NCI-H446 treated with DMSO at 0.1 percent for 48 hours (cell line): Measurements from ENCODE around the gene NBEAL2.
"Not testable (repeated sequence)": the region's sequence is repeated elsewhere in the genome, so short reads cannot be mapped to it uniquely, and the experiment has no call there.

Experiments used
- DNase-seq: peaks from one replicate; lab custom pipeline; 2025; lab: John Stamatoyannopoulos, UW

Gene NBEAL2

DNA sequence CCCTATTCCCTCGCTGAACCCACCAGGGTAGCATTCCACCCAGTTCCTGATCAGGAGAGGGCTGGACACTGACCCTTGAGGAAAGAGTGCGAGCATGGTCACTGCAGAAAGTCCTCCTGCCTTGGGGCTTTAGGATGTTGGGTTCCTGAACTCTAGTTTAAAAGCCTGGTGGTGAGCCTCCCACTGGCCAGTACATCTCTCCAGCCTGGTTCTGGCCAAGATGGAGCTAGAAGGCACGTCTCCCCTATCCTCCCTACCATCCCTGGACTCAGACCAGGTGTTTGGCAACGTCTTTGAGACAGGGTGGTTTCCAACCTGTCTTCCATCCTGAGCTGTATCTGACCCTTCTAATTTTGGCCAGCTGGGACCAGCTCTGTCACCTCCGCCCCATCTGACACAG, 31.4 kb downstream of the NBEAL2 start:
- DNase-seq: no peak

DNA sequence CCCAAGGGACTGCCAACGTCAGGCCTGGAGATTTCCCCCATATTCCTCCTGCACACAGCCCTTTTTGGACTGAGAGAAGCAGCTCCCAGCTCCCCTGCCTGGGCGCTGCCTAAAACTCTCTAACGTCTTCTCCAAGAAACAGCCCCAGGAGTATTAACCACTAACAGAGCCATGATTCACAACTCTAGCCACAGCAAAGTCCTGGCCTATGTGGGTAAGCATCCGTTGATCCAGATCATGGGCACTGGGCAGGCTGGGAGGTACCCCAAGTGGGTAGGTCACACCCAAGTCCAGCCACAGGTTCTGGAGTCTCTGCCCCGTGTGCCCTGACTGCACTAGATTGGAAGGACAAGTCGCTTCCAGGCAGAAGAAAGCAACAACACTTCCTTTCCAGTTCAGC, 31.9 kb downstream of the NBEAL2 start:
- no peak for DNase-seq

DNA sequence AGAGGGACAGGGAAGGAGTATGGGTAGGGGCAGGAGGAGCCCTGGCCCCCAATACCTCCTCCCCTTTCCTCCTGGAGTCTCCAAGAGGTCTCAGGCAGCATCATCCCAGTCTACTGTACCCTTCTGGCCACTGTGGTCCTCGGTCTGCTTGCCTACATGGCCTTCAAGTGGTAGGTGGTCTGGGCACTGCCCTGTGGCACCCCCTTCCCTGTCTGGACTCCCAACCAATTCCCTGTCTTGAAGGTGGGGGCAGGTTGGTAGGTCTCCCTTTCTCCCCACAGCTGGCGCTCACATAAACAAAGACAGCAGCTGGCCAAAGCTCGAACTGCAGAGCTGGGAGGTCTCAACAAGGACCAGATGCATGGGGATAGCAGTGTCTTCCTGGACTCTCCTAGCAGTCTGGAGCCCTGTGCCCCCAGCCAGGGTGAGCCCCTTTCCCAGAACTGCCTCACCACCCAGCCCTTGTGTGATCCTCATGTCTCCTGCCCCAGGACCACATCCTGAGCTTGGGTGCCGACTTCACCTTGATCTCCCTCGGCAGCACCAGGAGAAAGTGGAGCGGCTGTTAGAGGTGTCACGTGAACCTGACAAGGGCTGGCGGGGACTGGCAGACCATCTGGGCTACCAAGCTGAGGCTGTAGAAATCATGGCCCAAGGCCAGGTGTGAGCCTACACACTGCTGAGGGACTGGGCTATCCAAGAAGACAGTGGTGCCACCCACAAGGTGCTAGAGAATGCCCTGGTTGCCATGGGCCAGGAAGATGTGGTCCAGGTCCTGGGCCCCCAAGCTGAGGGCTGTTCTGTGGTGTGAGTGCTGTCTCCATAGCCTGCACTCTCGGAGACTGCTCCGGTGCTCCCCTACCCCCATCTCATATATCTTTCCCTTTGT, 33.1 kb downstream of the NBEAL2 start:
- DNase-seq: no peak

DNA sequence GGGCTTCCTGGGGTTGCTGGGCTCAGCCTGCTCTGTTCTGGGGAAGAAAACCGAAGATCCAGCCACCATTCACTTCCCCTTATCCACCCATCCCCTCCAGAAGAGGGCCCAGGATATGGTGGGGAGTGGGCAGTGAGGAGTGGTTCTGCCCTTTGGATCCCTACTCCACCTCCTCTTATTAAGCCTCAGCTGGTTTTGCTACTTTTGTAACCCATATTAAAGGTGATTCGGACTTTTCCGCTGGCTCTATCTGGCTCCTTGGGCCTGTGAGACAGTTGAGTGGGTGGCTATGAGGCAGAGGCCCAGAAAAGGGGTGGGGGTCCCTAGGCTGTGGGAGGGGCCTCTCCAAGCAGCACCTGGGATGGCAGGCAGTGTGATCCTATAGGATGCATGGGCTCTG, 33.8 kb downstream of the NBEAL2 start:
- DNase-seq: no peak

DNA sequence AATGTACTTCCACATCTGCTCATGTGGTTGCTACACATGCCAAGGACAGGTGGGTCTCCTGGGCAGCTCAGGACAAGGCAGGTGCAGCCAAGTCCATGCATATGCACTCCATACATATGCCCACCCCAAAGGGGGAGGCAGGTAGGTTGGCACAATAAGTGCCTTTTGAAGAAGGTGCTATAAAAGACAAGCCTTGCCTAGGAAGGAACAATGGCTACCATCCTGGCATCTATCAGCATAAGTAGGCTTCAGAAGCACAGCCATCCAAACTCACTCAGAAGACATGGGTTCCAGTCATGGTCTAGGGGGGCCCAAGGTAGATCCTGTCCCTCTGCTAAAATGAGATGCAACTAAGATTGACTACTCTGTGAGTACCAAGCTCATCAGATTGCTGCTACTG, 34.6 kb downstream of the NBEAL2 start:
- DNase-seq: no peak

DNA sequence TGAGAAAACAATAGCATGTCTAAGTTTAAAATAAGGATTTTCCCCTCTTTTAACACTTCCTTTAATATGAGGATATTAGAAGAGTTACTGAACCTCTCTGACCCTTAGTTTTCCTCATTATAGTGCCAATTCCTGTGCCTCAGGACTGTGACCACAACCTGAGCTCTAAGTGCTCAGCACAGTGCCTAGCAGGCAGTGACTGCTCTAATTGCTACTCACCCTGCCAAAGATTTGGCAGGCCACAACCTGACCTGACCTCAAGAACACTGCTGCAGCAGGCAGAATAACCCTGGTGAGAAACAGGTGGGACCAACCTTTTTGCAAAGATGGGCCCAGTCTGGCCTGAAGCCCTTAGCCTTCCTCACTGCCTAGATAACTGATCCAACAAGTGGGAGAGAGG, 35.7 kb downstream of the NBEAL2 start:
- DNase-seq: no peak

DNA sequence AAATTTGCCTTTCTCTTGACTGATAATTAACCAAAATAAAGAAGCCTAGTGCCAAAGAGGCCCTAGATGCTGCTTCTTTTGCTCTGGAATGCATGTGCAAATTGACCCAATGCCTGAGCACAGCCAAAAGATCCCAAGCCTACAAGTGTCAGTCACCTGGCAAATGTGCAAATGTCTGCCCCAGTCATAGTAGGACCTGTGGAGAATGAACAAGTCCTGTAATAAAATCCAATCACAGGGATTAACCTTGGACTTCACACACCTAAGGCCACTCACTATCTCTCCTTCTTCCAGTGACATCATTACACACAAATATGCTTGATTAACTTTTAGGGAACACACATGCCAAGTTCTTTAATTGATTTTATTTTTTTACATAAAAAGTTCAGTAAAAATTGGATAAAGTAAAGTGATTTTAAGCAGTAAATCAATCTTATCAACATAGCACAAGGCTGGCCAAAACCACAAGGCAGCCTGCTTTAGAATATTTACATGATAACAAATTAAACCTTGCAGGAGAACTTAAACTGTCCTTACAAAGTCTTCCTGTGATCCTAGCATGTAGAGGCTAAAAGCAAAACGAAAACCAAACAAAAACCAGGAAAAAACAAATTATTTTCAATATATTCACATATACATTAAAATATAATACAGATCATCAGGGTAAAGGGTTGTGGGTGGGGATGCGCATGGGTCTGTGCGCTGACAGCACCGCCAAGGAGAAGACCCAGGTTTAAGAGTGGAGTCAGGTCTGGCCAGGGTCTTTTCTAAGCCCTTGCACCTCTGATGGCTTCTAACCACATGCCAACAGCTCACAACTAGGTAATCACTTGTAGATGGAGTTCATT, 36.8 kb downstream of the NBEAL2 start:
- no peak for DNase-seq

DNA sequence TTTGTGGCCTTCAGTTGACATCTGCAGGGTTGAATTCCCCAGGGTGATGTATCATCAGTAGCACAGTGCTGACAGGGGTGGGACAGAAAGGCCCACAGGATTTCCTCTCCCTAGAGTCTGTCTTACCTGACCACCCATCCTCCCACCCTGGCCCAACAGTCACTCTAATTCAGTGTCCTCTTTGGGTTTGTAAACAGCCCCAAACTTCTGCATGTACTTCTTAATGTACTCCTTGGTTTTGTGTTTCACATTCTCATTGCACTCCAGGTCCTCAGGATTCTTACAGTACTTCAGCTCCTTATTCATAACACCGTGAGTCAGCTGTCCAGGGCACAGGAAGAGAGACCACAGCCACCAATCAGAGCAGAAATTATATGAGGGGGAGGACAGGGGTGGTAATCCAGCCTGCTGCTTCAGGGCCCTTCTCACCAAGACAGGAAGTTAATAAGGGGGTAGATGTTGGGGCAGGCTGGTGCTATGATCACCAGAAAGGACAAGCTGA, 37.5 kb downstream of the NBEAL2 start:
- no peak for DNase-seq

DNA sequence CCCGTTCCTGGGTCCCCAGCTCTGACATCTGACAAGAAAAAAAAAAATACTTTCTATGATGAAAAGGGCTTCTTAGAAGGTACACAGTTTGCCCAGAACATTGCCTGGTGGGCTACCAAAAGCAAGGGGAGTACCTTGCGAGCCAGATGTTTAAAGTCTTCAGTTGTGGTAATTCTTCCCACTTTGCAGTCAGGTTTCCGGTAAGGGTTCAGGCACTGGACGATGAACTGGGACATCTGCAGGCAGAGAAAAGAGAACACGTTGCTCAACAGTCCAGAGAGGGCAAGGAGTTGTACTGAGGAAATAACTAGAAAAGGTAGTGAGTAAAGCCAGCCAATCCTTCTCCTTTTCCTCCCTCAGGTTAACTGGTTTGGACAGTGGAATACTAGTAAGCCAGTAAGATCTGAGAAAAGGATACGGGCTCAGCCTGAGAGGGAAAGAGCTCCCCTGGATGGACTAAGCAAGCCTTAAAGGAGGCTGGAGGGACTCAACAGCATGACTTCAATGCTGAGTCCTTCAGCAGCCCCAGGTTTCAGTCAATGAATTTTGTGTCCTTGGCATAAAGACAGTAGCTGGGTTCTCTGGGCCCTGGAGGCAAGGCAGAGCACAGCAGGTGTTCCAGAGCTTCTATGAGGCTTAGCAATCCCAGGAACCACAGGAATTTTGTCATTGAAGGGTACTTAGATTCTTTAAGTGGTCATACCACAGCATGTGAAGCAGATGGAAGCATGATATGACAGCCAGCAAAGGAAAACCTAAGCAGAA, 38.2 kb downstream of the NBEAL2 start:
- no peak for DNase-seq

DNA sequence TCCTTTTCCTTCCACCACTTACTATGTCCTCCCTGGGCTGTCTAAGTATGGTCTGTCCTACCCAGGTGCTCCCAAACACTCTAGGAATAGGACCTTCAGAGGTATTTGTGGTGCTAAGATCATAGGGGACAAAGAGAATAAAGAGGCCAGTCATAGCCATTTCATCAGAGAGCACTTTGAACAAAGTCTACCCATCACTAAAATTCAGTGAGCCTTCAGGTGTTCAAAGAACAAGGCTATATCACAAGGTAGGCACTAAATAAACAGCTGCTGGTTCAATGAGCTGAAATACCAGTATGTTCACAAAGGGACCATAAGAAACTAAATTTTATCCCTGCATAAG, 38.8 kb downstream of the NBEAL2 start:
- no peak for DNase-seq

DNA sequence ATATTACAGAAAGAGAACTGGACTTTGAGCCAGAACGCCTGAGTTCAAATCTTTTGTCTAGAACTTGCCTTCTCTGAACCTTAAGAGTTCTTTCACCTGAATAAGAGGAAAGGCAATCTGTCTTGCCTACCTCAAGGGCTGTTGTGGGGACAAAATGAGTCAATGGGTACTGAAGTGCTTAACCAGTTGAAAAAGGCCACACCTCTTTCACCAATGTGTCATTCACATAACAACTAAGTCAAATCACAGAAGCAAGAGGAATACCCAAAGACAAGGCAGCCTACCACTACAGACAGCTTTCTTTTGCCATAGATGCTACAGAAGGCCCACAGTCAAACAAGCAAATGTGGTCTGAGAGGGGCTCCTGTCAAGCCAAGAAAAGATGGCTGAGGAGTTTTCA, 39.7 kb downstream of the NBEAL2 start:
- DNase-seq: no peak

DNA sequence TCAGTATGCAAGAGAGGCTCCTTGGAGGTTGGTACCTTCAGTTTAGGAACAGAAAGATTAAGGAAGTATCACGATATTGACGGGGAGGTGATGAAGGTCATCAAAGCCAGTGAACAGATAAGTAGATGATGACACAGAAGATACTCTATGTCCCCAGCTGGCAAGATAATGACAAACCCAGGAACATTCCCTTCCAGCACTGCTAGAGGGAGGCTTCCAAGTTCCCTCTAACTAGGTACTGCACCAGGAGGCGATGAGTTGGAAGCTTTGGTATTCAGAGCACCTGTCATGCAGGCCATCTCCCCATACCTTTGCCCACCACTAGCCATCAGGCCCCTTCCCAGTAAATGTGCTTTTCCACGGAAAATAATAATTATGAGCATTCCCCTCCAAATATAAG, 40.8 kb downstream of the NBEAL2 start:
- no peak for DNase-seq

DNA sequence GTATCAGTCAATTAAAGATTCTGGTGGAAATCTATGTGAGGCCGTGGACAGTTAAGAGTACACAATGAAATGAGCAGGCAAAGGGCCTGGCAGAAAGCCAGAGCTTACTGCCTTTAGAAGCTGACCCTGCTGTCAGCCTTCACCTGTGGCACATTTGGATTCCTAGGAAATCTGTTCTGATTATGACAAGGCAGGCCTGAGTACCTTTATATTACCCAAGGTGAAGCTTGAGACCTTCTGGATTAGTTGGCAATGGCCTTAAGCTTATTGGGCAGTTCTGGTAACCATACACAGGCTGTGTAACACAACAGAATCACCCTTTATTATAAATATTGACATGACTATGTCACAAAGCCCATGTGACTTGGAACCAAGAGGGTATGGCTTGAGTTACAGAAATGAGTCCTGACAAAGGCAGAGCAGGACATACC, 43.2 kb downstream of the NBEAL2 start:
- DNase-seq: no peak

DNA sequence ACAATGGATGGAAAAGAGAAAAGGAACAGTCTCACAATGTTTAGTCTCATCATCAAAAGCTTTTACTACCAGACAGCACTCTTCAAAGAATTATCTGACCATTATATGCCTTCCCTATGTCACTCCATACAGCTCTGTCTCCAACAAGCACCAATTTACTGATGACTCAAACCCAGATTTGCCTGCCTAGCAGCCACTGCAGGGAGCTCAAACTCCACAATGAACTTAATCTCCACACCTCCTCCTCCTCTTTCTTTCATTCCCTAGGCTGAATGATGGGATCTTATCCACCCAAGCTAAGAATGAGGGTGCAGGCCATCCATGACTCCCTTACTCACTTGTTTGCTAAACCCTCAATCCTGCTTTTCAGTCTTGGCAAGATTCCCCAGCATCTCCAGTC, 45.5 kb downstream of the NBEAL2 start:
- no peak for DNase-seq

DNA sequence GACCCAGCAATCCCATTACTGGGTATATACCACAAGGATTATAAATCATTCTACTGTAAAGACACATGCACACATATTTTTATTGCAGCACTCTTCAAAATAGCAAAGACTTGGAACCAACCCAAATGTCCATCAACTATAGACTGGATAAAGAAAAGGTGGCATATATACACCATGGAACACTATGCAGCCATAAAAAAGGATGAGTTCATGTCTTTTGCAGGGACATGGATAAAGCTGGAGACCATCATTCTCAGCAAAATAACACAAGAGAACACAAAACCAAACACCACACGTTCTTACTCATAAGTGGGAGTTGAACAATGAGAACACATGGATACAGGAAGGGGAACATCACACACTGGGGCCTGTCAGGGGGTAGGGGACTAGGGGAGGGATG, 47.0 kb downstream of the NBEAL2 start:
- not testable (repeated sequence) for DNase-seq

DNA sequence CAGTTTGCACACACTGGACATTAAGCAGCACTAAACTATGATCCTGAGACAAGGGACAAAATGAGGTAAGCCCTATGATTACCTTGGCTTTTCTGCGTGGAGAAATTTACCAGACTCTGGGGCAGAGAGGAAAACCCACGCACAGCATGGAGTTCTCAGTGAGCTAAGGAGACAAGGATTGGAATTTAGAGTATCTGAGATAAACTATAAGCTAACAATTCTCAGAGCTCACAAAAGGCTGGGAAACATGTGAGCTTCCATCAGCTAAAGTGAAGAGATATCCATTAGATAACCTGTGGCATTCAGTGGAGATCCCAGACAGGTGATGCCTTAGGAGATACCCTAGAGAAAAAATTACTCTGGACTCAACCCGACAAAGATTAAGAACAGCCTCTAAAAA, 48.7 kb downstream of the NBEAL2 start:
- DNase-seq: no peak

DNA sequence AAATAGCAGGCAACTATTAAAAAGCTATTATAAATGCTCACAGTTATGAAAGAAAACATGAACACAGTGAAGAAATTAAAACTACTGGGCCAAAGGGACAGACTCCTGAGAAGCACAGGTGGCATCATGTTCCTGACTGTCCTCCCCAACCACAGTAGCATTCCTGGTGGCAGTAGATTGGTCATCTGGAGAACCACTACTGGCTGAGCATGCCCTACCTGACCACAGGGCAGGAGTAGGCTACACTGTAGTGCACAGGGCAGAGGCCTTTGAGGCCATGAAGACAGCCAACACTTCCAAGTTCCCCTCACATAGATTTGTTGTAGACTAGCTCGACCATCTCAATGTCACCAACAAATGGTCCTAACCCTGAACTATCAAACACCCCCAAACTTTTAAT, 49.2 kb downstream of the NBEAL2 start:
- no peak for DNase-seq

DNA sequence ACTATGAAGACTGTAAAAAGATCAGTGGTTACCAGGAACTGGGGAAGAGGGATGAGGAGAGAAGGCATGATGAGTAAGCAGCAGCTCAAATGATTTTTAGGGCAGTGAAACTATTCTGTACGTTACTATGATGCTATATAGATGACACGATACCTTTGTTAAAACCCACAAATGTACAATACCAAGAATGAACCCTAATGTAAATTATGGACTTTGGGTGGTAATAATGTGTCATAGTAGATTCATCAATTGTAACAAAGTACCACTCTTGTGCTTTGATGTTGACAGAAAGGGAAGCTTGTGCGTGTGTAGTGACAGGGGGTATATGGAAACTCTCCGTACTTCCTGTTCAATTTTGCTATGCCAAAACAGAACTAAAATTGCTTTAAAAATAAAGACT, 51.6 kb downstream of the NBEAL2 start:
- DNase-seq: not testable (repeated sequence)

DNA sequence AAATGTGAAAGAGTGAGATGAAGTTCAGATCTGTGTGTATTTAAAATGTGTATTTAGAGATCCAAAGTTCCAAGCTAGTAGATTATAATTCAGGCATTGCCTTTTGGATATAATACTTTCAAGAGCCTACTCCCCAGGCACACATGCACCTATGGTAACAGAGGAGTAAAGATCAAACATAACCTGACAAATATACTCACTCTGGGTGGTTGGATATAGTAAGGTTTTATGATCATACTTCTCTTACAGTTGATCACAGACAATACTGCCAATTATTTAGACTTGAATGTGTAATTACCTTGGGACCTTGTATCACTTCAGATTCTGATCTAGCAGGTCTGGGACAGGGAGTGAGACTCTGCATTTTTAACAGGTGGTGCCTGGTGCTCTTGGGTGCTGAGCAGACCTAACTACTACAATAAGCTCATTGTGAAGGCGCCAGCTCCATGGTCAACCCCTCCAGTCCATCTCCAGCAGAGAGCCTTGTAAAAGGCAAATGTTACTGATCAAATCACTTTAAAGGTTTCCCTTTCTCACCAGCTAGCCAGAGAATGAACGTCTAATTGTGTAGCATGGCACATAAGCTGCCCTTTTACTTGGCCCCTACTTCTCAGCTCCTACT, 55.5 kb downstream of the NBEAL2 start:
- no peak for DNase-seq

DNA sequence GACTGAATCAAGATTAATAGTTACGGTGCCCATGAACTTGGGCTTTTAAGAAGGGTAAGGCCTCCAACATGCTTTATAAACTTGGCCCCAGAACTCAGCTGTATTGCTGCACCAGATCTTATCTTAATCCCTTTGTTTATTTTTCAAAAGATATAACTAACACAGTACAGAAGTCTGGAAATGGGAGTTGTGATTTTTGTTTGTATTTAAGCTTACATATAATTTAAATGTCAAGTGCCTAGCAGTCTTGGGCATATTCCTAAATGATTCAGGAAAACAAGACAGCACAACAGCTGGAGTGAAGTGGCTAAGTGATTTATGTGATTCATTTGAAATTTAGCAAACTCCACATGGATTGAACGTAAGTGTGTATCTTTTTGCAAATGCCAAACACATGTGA, 56.2 kb downstream of the NBEAL2 start:
- DNase-seq: no peak

DNA sequence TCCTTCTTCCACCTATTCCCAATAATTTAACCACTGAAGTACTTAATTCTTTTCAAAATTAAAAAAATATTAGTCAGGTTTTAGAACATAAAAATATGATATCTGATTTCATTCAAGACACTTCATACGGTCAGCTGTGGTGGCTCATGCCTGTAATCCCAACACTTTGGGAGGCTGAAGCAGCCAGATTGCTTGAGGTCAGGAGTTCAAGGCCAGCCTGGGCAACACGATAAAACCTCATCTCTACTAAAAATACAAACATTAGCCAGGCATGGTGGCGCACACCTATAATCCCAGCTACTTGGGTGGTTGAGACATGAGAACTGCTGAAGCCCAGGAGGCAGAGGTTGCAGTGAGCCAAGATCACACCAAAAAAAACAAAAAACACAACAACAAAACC, 56.7 kb downstream of the NBEAL2 start:
- DNase-seq: no peak

DNA sequence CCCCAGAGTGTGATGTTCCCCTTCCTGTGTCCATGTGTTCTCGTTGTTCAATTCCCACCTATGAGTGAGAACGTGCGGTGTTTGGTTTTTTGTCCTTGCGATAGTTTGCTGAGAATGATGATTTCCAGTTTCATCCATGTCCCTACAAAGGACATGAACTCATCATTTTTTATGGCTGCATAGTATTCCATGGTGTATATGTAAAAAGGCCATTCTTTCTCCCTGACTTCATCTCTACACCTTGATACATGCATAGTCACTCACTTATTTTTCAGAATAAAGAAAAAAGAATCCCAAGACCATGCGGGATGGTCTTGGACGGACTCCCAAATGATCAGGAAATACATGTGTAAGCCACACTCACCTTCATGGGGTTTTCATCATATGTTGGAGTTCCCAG, 57.8 kb downstream of the NBEAL2 start:
- DNase-seq: not testable (repeated sequence)
